Germinal center (tissue), 1 donor: ENCODE results near the gene NUBP1.
"Not testable (repeated sequence)": the region's sequence is repeated elsewhere in the genome, so short reads cannot be mapped to it uniquely, and the experiment has no call there.

ENCODE experiments used
- DNase-seq: peaks from one replicate; pipeline ENCODE4 v3.0.0; 2012; ENCODE audit warnings: mixed read lengths, low spot score

The NUBP1 gene

DNA sequence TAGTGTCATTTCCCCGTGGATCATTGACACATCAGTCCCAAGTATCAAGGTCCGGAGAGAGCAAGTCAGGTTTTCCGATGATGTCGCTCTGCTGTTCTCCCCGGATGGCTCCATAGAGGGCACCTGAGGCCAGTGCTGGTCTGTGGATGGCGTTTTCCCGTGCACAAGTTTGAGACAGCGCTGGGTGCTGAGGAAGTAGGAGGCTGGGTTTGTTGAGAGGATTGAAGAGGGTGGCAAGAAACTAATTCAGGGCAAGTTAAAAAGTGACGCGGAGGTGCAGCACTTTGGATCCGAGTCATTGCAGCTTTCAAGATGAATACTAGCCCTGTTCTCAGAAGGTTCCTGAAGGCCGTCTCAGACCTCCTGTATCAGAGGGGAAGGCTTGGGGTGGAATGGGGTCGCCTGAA lies 7.7 kb downstream of the NUBP1 start:
- no peak for DNase-seq

DNA sequence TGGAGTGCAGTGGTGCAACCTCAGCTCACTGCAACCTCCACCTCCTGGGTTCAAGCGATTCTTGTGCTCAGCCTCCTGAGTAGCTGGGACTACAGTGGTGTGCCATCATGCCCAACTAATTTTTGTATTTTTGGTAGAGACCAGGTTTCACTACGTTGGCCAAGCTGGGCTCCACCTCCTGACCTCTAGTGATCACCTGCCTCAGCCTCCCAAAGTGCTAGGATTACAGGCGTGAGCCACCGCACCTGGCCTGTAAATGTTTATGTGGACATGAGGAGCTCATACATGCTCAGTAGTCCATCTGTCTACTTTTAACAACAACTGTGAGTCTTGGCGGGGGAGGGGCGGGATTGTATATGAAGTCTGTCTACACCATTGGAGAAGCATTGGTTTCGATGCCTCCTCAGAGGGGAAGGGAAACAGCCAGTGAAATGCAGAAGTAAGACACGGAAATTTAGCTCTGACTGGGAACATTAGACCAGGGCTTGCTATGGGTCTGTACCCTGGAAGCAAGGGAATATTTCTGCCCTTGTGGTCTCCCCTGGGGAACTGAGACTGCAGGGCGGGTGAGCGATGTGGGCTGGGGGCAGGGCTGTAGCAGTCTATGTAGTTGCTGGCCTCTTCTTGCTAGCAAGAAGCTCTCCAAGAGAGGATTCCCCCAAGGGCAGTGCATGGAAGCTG lies 9.3 kb downstream of the NUBP1 start:
- peak; percentile 70 for DNase-seq

DNA sequence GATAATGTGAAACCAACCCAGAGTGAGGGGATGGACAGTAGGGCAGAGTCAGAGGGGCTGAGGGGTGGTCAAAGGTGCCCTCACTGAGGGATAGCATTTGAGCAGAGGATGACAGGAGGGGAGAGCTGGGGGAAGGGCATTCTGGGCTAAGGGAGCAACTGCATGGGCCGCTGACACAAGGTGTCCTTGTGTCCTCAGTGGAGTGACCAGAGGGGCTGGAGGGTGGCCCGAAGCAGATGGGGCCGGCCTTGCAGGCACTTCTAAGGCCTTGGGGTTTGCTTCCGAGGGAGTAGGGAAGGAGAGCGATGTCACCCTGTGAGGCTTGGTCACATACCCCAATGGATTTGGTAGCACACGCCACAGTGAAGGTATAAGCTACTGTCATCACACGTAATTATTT lies 10.0 kb downstream of the NUBP1 start:
- no peak for DNase-seq

DNA sequence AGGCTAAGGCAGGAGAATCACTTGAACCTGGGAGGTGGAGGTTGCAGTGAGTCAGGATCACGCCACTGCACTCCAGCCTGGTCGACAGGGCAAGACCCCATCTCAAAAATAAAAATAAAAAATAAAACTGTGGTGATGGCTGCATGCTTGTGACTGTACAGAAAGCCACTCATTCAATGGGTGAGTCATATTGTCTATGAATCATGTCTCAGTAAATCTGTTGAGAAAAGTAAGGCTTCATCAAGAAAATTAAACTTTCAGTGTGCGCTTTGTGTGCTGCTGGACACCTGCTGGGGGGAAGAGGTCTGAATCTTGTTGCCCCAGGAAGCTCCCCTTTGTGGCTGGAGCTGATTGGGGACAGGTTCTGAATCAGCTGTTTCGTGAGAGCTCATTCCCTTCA lies 11.3 kb downstream of the NUBP1 start:
- DNase-seq = no peak

DNA sequence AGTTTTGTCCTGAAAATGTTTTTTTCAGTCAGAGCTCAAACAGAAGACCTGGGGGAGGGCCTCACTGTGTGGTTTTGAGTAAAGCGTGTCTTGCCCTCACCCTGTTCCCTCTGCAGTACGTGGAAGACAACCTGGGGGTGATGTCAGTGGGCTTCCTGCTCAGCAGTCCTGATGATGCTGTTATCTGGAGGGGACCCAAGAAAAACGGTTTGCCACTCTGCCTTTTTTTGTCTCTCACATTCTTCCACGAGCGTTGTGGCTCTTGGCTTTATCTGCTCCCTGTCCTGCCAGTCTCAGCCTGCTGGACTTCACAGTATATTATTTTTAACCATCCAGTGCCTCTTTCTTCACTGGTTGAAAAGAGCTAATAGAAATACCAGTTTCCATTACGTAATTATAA lies 12.9 kb downstream of the NUBP1 start:
- DNase-seq = no peak

DNA sequence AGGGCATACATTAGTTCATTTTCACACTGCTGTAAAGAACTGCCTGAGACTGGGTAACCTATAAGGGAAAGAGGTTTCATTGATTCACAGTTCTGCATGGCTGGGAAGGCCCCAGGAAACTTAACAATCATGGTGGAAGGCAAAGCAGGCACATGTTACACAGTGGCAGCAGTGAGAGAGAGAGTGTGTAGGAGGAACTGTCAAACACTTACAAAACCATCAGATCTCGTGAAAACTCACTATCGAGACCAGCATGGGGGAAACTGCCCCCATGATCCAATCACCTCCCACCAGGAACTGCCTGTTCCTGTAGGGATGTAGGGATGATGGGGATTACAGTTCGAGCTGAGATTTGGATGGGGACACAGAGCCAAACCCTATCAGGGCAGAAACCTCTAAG lies 17.2 kb downstream of the NUBP1 start:
- no peak for DNase-seq

DNA sequence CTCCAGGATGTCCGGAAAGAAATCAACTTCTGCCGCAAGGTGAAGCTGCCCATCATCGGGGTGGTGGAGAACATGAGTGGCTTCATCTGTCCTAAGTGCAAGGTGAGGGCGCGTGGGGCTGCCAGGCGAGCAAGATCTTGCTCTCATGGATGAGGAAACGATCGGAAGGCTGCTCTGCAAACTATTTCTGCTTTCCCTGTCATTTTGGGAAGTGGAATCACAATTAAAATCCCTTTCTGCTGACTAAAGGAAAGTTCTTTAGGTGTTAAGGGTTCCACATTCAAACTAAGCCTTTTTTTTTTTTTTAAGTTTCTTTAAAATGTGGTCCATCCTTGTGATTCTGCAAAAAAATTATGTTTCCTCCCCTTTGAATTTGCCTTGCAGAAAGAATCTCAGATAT lies 17.7 kb downstream of the NUBP1 start:
- DNase-seq = no peak

DNA sequence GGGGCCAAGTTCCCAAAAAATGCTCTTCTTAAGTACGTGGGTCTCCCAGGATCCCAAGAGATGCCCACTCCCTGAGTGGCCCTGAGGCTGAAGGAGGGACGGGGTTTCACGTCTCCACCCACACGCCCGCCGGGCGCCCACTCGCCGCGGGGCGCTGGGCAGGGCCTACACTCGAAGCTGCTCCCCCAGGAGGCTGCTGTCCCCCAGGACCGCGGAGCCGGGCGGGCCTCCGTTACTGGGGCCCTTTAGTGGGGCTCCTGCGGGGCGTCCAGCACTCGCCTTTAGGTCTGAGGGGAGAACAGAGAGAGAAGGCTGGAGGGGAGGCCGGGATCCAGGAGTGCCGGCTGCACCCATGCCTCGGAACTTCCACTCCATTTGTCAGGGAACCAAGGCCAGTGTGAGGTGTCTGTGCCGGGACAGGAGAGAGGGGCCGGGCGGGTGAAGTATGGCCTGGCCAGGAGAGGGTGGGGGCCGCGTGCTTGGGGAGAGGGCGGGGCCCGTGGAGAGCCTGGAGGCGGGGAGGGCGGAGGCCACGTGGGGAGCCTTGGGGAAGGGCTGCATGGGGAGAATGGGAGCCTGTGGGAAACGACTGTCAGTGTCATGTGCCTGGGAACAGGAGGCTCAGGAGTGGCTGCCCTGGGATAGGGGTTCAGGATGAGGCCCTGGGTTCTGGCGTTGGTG lies 18.8 kb downstream of the NUBP1 start:
- no peak for DNase-seq

DNA sequence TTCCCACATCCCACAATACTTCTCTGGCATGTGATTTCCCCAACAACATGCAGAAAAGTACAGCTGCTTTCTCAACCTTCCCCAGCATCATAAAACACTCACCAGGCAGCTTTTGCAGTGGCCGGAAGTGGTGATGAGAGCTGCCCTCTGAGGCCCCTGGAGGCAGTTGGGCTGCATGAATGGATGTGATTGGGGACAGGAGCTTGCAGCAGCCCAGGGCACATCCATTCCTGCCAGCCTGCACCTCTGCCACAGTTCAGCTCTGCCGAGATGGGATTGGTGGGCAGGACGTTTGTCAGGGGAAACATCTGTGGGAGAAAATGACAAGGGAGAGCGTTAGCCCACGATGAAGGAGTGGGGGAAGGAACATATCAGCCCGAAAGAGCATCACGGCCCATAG lies 19.8 kb downstream of the NUBP1 start:
- DNase-seq = no peak

DNA sequence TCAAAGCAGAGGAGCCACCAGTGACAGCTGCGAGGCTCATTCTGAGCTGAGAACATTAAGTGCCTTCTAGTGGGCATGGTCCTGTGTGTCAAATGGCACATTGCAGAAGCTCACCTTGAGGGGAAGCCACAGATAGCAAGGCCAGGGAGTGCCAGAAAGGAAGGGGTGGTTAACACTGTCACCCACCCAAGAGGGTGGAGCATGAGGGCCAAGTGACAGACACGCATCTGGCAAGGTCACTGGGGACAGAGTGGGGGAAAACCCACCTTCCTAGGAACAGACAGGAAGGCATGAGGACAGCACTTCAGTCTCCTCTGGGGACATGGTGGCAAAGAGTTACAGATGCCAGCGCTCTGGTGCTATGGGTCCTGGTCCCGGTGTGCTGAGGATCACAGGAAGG lies 22.1 kb downstream of the NUBP1 start:
- peak; percentile 35 for DNase-seq

DNA sequence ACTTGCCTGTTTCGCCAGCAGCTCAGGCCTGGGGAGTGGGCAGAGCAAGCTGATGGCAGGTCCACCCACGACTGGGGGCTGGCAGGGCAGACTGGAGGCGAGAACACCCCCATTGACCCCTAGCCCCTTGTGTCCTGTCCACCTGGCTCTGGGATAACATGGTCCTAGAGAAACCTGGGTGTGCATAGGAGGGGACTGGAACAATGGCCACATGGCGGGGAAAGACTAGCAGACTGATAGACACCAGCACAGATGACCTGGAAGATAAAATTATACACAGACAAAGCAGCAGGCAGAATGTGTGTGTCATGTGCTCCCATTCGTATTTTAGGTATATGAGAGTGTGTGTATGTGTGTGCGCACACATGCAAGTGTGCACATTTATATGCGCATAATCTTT lies 23.5 kb downstream of the NUBP1 start:
- DNase-seq = no peak

DNA sequence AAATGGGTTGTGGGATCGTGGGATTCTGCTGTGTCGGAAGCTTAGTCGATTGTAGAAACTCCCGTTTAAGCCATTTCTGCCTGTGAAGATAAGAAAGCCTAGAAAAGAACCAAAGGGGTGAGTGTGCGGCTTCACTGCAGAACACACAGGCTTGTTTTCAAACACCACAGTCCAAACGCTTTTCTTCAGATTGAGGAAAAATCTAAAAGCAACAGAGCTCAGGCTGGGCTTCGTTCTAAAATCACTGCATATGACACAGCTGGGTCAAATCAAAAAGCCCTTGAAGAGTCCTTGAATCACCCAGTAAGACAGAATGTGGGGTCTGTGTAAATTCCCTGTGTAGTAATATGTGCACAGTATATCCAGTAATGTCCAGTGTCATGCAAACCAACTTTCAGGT lies 25.7 kb downstream of the NUBP1 start:
- no peak for DNase-seq

DNA sequence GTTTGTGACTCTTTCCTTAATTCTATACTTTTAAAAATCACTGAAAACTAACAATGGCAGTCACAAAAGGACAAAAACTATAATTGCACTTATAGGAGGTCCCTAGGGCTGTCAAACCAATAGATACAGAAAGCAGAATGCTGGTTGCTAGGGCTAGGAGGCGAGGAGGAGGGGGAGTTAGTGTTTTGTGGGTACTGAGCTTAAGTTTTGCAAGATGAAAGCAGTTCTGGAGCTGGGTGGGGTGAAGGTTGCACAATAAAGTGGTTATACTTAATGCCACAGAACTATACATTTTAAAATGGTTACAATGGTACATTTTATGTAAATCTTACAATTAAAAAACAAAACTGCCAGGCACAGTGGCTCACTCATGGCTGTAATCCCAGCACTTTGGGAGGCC lies 27.3 kb downstream of the NUBP1 start:
- no peak for DNase-seq

DNA sequence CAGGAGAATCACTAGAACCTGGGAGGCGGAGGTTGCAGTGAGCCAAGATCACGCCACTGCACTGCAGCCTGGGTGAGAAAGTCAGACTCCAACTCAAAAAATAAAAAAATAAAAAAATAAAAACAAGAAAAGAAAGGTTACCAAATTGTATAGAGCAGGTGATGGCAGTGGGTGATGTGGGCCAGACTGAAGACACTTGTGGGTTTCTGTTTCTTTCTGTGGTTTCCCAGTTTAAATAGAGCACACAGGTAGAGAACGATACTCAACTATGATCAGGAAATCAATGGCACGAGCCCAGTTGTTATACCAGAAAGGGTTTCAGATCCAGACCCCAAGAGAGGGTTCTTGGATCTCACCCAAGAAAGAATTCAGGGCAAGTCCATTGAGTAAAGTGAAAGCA lies 32.6 kb downstream of the NUBP1 start:
- DNase-seq = no peak

DNA sequence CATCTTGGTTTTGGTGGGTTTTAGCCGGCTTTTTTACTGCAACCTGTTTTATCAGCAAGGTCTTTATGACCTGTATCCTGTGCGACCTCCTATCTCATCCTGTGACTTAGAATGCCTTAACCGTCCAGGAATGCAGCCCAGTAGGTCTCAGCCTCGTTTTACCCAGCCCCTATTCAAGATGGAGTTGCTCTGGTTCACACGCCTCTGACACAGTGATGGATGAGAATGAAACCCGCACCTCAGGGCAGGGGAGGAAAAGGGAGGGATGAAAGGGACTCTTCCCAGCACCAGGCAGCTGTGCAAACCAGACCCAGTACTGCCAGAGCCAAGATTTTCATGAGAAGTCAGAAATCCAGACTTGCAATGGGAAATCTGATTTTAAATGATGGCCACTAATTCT lies 33.3 kb downstream of the NUBP1 start:
- not testable (repeated sequence) for DNase-seq

DNA sequence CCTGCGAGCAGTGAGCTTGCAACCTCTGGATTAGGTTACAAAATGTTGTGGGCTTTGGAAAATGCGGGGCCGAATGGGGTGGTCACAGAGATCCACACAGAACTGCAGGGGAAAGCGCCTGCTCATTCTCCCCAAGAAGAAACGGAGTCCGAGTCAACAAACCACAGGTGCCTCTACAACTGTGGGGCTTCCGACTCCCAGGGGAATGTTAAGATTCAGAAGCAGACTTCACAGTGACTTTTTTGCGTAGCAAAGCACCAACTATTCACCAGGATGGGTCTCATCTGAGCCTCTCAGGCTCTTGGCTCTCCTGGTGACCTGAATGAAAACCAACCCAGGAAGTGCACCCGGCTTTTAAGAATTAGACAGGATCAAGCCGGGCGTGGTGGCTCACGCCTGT lies 33.7 kb downstream of the NUBP1 start:
- DNase-seq = no peak

DNA sequence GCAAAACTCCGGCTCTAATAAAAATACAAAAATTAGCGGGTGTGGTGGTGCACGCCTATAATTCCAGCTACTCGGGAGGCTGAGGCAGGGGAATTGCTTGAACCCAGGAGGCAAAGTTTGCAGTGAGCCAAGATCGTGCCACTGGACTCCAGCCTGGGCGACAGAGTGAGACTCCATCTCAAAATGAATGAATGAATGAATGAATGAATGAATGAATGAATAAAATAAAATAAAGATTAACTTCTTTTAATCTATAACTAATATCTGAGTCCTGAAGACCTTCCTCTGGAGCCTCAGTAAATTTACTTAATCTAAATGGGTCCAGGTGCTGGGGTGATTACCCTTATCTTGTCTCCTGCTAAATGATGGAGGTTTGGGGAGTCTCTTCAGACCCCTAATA lies 36.3 kb downstream of the NUBP1 start:
- not testable (repeated sequence) for DNase-seq

DNA sequence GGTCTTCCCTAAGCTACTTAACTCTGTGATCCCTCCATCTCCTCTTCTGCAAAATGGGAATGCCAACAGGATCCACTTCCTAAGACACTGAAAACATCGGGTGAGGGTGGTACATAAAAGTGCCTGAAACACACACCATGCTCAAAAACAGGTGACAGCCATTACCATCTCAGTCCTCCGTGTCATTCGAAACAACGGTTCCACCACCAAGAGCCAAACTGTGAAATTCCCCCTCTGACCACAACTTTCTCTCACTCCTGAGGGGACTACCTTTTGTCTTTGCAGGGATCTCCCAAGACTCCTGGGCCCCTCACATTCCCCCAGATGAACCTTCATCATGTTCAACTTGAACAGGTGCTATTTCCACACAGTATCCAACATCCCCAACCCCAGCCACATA lies 37.0 kb downstream of the NUBP1 start:
- no peak for DNase-seq

DNA sequence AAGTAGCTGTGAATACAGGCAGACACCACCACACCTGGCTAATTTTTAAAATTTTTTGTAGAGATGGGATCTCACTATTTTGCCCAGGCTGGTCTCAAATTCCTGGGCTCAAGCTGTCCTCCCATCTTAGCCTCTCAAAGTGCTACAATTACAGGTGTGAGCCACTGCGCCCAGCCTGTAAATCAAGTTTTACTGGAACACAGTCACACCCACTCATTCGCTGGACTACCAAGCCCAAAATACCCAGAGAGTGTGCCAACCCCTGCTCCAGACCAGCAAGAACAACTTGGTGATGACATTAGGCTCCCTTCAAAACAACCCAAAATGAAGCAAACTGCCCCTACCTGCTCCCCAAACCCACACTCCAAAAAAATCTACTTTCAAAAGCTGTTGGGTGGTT lies 39.0 kb downstream of the NUBP1 start:
- DNase-seq = no peak

DNA sequence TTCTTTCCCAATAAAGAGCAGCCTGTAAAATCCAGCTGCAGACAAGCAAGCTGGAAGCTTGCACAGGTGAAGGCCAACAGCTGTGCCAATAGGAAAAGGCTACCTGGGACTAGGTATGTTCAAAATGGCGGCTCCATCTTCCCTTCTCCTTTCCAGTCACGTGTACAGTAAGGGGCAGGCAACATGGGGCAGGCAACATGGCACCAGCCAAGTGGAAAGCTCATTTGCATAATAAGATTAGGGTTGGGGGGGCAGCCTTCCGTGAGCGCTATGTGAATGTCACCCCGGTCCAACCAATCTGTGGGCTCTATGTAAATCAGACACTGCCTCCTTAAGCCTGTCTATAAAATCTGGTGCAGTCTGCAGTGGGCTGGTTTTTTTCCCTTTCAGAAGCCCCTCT lies 43.7 kb downstream of the NUBP1 start:
- DNase-seq = peak; percentile 68

DNA sequence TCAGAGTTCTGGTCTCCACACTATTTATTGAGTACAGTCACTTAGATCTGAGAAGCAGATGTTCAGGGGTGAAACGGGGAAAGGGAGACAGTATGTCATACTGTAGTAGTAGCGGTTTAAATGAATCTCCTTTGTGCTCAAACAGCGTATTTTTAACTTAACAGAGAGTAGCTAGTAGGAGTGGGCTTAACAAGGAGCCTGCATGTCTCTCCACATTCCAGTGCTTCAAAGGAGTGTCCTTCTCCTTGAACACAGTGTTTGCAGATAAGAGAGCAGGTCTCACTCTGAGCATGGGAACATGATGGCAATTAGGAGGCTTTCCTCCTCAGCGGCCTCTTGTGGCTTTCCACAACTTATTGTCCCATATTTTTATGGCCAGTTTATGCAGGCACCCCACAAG lies 45.0 kb downstream of the NUBP1 start:
- DNase-seq = not testable (repeated sequence)

DNA sequence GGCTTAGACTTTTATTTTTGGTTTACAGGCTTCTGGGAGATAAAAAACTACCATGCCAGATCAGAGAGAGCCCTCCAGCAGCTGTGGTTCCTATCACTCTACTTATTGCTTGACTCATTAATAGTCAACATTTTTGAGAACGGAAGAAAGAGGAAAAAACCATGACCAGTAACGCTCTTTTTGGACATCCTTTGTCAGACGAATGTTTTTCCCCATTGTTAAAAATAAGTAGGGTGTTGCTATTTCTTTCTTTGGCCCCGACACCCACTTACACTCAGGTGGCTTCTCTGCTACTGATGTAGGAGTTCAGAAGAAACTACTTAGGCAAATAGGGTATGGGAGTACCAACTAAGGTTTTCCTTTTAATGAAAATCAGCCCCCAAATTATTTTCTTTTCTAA lies 47.4 kb downstream of the NUBP1 start:
- peak; percentile 59 for DNase-seq

DNA sequence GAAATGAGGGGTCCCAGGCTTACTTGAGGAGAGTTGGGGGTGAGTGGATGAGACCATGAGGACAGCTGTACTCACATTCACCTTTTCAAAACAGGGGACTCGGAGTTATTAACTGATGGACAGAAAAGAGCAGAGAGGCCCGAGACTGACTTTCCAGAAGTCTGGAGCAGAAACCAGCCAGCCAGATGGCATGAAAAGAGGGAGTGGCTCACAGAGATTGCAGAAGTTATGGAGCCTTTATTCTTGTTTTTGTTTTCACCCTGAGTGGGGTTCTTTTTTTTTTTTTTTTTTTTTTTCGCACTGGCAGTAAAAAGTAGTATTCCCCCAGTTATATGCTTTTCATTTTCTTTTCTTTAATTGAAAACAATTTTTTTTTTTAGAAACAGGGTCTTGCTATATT lies 56.1 kb downstream of the NUBP1 start:
- DNase-seq = no peak

DNA sequence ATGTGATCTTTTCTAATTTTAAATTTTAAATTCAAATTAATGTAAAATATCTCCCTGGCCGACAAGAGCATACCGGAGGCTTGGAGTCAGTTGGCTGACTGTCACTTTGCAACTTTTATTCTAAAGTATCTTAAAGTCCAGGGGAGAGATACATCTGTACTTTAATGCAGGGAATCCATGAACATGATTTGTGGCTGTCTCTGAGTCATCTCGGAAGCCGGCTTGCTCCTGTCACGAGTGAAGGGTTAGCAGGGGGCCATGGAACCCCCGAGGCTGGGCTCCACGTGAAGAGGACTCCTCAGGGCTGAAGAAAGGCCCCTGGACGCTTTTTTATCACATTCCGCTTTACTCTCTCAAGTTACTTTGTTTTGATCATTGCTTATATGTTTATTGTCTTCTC lies 61.7 kb downstream of the NUBP1 start:
- DNase-seq = no peak
